GM21786 (cell line): ENCODE data around the gene NDUFA8.
"Not testable (repeated sequence)": the region's sequence is repeated elsewhere in the genome, so short reads cannot be mapped to it uniquely, and the experiment has no call there.

Experiments
- ATAC-seq: cut with Tn5 transposase; IDR thresholded peaks from one replicate; pipeline ENCODE4 v1.9.1; 2021; ENCODE audit not compliant: unreplicated experiment

Gene NDUFA8

GRCh38 chr9:122122468-122122867 is 37.1 kb downstream of the NDUFA8 start:
- no peak for ATAC-seq

- no peak for ATAC-seq
Observed at GRCh38 chr9:122121931-122122330, 37.6 kb downstream of the NDUFA8 start.

- ATAC-seq: no peak
Observed at GRCh38 chr9:122121391-122121790, 38.2 kb downstream of the NDUFA8 start.

GRCh38 chr9:122120316-122121071 is 39.1 kb downstream of the NDUFA8 start:
- ATAC-seq: no peak

- no peak for ATAC-seq
Observed at GRCh38 chr9:122119721-122120120, 39.9 kb downstream of the NDUFA8 start.

- ATAC-seq: no peak
Observed at GRCh38 chr9:122119166-122119521, 40.4 kb downstream of the NDUFA8 start.

- ATAC-seq: no peak
Observed at GRCh38 chr9:122118343-122119165, 41.0 kb downstream of the NDUFA8 start.

GRCh38 chr9:122117241-122117640 is 42.3 kb downstream of the NDUFA8 start:
- ATAC-seq: not testable (repeated sequence)

GRCh38 chr9:122116448-122117173 is 43.0 kb downstream of the NDUFA8 start:
- ATAC-seq: no peak

- no peak for ATAC-seq
Observed at GRCh38 chr9:122116040-122116439, 43.5 kb downstream of the NDUFA8 start.

GRCh38 chr9:122115176-122116035 is 44.2 kb downstream of the NDUFA8 start:
- ATAC-seq: no peak

- no peak for ATAC-seq
Observed at GRCh38 chr9:122113574-122113973, 46.0 kb downstream of the NDUFA8 start.

- no peak for ATAC-seq
Observed at GRCh38 chr9:122112238-122112637, 47.3 kb downstream of the NDUFA8 start.

GRCh38 chr9:122111413-122112085 is 48.0 kb downstream of the NDUFA8 start:
- ATAC-seq: no peak

- no peak for ATAC-seq
Observed at GRCh38 chr9:122110100-122110833, 49.3 kb downstream of the NDUFA8 start.

GRCh38 chr9:122109035-122109813 is 50.4 kb downstream of the NDUFA8 start:
- no peak for ATAC-seq

GRCh38 chr9:122107291-122107805 is 52.2 kb downstream of the NDUFA8 start:
- no peak for ATAC-seq

GRCh38 chr9:122106576-122106975 is 53.0 kb downstream of the NDUFA8 start:
- ATAC-seq: no peak
